ENCODE data around the gene WNT5A. TPM values are rescaled to one million over a fixed set of nuclear protein-coding genes. Genes with fewer than 3 reads are reported as not detected.

The WNT5A gene
- polyA plus RNA-seq, 1 donor from 2014 or later: 0.59 TPM

- Histone ChIP-seq H3K27me3 (ENCODE audit: insufficient read depth, low read depth, low read length) (no peaks in the 10 kb centered on the region), H3K9ac (ENCODE audit: low read length) (no peak overlapping the region), H2AFZ (ENCODE audit: low read depth, low read length) (no peak overlapping the region), H3K9me3 (ENCODE audit: low read length) (no peaks in the 10 kb centered on the region), H4K20me1 (ENCODE audit: insufficient read depth) (no peaks in the 10 kb centered on the region), H3K4me3 (ENCODE audit: low read length) (no peak overlapping the region), H3K9me2 (ENCODE audit: insufficient read depth, low read length) (no peaks in the 10 kb centered on the region), H3K27ac (ENCODE audit: low read length) (no peak overlapping the region), H3K4me2 (ENCODE audit: low read length) (no peak overlapping the region), H3F3A (ENCODE audit: insufficient read depth, low read length, poor library complexity, severe bottlenecking) (no peaks in the 10 kb centered on the region), H3K36me3 (ENCODE audit: insufficient read depth, low read length) (no peaks in the 10 kb centered on the region), H3K79me2 (replicated peaks; ENCODE audit: insufficient read depth, low read length) (no peaks in the 10 kb centered on the region)
- no peak for TF ChIP-seq SMC3 (conservative IDR thresholded peaks at IDR 0.05; ENCODE audit: poor library complexity)
- TF ChIP-seq CTCF (IDR thresholded peaks at IDR 0.05; ENCODE audit: poor library complexity, severe bottlenecking): no peak
- TF ChIP-seq REST (IDR thresholded peaks at IDR 0.05; ENCODE audit: borderline replicate concordance): no peak
- no peak for TF ChIP-seq EZH2 (IDR thresholded peaks at IDR 0.05; ENCODE audit: borderline replicate concordance, insufficient read depth, low read length, poor library complexity, severe bottlenecking)
- TF ChIP-seq MXI1 (conservative IDR thresholded peaks at IDR 0.05; ENCODE audit: poor library complexity, severe bottlenecking): no peak
- TF ChIP-seq RAD21 (conservative IDR thresholded peaks at IDR 0.05): no peak
- no peak for TF ChIP-seq TAF1 (IDR thresholded peaks at IDR 0.05; ENCODE audit: low read depth)
- no peak for TF ChIP-seq POLR2AphosphoS5 (IDR thresholded peaks at IDR 0.05)
- no peak for TF ChIP-seq EP300 (conservative IDR thresholded peaks at IDR 0.05; ENCODE audit: poor library complexity, severe bottlenecking)
Measured at GRCh38 chr3:55523471-55523870, 36.4 kb upstream of the WNT5A start.

DNA sequence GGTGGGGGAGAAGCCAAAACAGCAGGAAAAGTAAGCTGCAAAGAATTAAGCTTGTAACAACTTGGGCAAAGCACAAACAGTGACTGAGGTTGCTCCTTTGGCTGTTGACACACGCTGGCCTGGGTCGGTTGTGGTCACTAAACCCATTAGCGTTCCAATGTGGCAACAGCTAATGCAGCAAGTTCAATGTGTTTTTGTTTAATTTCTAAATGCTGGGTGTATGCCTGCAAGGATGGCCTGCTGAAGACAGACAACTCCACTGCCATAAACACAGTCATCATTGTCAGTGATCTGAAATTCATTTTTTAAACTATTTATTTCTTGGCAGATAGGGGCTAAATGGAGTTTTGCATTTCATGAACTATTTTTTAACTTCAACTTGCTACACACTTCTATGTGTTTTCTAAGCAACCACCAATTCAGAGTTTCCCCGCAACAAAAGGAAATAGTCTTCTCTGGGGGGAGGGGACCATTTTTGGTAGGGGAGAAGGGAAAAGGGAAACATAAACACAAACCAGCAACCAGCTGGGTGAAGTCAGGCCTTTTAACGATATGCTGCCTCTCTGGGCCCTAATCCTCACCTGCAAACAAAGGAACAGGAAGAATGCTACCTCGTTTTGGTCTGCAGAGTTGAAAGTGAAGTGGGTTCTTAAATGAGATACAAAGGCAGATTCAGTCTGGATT, 34.8 kb upstream of the WNT5A start:
- H4K20me1 ChIP-seq (ENCODE audit: insufficient read depth): no peaks in the 10 kb centered on the region
- H3K27ac ChIP-seq (ENCODE audit: low read length): no peak overlapping the region
- H3K79me2 ChIP-seq (replicated peaks; ENCODE audit: insufficient read depth, low read length): no peaks in the 10 kb centered on the region
- no peaks in the 10 kb centered on the region for H3K9me3 ChIP-seq (ENCODE audit: low read length)
- H3K9ac ChIP-seq (ENCODE audit: low read length): no peak overlapping the region
- no peaks in the 10 kb centered on the region for H3K9me2 ChIP-seq (ENCODE audit: insufficient read depth, low read length)
- no peak overlapping the region for H2AFZ ChIP-seq (ENCODE audit: low read depth, low read length)
- no peaks in the 10 kb centered on the region for H3K27me3 ChIP-seq (ENCODE audit: insufficient read depth, low read depth, low read length)
- no peaks in the 10 kb centered on the region for H3K36me3 ChIP-seq (ENCODE audit: insufficient read depth, low read length)
- H3F3A ChIP-seq (ENCODE audit: insufficient read depth, low read length, poor library complexity, severe bottlenecking): no peaks in the 10 kb centered on the region
- no peak overlapping the region for H3K4me2 ChIP-seq (ENCODE audit: low read length)
- no peak for TF ChIP-seq MXI1 (conservative IDR thresholded peaks at IDR 0.05; ENCODE audit: poor library complexity, severe bottlenecking)
- no peak for TF ChIP-seq SMC3 (conservative IDR thresholded peaks at IDR 0.05; ENCODE audit: poor library complexity)
- no peak for TF ChIP-seq EP300 (conservative IDR thresholded peaks at IDR 0.05; ENCODE audit: poor library complexity, severe bottlenecking)
- TF ChIP-seq RAD21 (conservative IDR thresholded peaks at IDR 0.05): no peak
- no peak for TF ChIP-seq REST (IDR thresholded peaks at IDR 0.05; ENCODE audit: borderline replicate concordance)
- no peak for TF ChIP-seq EZH2 (IDR thresholded peaks at IDR 0.05; ENCODE audit: borderline replicate concordance, insufficient read depth, low read length, poor library complexity, severe bottlenecking)
- no peak for TF ChIP-seq TAF1 (IDR thresholded peaks at IDR 0.05; ENCODE audit: low read depth)
- TF ChIP-seq POLR2AphosphoS5 (IDR thresholded peaks at IDR 0.05): no peak
- TF ChIP-seq CTCF (IDR thresholded peaks at IDR 0.05; ENCODE audit: poor library complexity, severe bottlenecking): no peak
- no peak overlapping the region for H3K4me3 ChIP-seq (ENCODE audit: low read length)
